ENCODE results near the gene MYO1E. TPM values are rescaled to one million over a fixed set of nuclear protein-coding genes. Genes with fewer than 3 reads are reported as not detected.

Gene MYO1E
- total RNA-seq, 1 donor from 2014 or later, result 192 TPM

DNA sequence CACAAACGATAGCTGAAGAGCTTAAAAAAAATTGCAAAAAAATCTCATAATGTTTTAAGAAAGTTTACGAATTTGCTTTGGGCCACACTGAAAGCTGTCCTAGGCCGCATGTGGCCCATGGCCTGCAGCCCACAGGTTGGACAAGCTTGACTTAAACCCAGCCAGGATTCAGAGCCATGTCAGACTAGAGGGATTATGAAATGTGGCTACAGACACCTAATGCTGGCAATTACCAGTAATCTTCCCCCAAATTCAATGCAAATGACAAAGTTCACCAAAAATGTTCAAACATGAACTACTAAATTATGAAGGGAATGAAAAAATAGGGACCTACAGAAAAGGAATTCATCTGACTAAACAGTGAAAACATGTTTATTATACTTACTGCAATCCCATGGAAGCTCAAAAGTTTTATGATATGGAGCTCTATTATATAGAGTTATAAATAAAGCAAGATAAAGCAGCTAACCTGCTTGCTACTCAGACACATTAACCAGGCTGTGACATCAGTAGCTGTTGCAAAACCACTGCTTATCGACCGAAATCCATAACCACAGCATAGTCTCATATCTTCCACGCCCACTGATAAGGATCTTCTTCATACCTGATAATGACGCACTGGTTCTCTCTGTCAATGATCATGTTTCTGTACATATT, 116.9 kb downstream of the MYO1E start:
- Mint-ChIP-seq H3K4me3 (ENCODE audit: unreplicated experiment) (no peak overlapping the region), H3K4me1 (ENCODE audit: low read depth) (no peaks in the 10 kb centered on the region), H3K27me3 (ENCODE audit: low read depth) (no peaks in the 10 kb centered on the region), H3K27ac (ENCODE audit: unreplicated experiment) (no peak overlapping the region), H3K36me3 (ENCODE audit: low read depth) (peaks cover 18% of the 10 kb centered on the region), H3K9me3 (ENCODE audit: low read depth) (no peaks in the 10 kb centered on the region)
- TF ChIP-seq, protein P1, sequence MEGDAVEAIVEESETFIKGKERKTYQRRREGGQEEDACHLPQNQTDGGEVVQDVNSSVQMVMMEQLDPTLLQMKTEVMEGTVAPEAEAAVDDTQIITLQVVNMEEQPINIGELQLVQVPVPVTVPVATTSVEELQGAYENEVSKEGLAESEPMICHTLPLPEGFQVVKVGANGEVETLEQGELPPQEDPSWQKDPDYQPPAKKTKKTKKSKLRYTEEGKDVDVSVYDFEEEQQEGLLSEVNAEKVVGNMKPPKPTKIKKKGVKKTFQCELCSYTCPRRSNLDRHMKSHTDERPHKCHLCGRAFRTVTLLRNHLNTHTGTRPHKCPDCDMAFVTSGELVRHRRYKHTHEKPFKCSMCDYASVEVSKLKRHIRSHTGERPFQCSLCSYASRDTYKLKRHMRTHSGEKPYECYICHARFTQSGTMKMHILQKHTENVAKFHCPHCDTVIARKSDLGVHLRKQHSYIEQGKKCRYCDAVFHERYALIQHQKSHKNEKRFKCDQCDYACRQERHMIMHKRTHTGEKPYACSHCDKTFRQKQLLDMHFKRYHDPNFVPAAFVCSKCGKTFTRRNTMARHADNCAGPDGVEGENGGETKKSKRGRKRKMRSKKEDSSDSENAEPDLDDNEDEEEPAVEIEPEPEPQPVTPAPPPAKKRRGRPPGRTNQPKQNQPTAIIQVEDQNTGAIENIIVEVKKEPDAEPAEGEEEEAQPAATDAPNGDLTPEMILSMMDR (IDR thresholded peaks at IDR 0.05), result no peak
- no peak for DNase-seq (ENCODE audit: low spot score)

DNA sequence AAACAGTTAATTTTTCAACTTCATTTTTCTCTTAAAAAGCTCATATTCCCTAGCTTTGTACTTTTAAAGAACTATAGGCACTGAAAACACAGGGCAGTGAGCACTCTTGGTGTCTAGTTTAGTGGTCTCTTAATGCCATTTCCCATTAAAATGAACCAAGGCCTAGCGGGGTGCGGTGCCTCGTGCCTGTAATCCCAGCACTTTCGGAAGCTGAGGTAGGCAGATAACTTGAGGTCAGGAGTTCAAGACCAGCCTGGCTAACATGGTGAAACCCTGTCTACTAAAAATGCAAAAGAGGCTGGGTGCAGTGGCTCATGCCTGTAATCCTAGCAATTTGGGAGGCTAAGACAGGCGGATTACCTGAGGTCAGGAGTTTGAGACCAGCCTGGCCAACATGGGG, 120.5 kb downstream of the MYO1E start:
- peaks cover 13% of the 10 kb centered on the region for H3K36me3 Mint-ChIP-seq (ENCODE audit: low read depth)
- TF ChIP-seq, protein P1 (IDR thresholded peaks at IDR 0.05), result no peak
- H3K27ac Mint-ChIP-seq (ENCODE audit: unreplicated experiment), result no peak overlapping the region
- no peak for DNase-seq (ENCODE audit: low spot score)
- H3K27me3 Mint-ChIP-seq (ENCODE audit: low read depth), result no peaks in the 10 kb centered on the region
- no peaks in the 10 kb centered on the region for H3K9me3 Mint-ChIP-seq (ENCODE audit: low read depth)
- no peak overlapping the region for H3K4me3 Mint-ChIP-seq (ENCODE audit: unreplicated experiment)
- no peaks in the 10 kb centered on the region for H3K4me1 Mint-ChIP-seq (ENCODE audit: low read depth)

DNA sequence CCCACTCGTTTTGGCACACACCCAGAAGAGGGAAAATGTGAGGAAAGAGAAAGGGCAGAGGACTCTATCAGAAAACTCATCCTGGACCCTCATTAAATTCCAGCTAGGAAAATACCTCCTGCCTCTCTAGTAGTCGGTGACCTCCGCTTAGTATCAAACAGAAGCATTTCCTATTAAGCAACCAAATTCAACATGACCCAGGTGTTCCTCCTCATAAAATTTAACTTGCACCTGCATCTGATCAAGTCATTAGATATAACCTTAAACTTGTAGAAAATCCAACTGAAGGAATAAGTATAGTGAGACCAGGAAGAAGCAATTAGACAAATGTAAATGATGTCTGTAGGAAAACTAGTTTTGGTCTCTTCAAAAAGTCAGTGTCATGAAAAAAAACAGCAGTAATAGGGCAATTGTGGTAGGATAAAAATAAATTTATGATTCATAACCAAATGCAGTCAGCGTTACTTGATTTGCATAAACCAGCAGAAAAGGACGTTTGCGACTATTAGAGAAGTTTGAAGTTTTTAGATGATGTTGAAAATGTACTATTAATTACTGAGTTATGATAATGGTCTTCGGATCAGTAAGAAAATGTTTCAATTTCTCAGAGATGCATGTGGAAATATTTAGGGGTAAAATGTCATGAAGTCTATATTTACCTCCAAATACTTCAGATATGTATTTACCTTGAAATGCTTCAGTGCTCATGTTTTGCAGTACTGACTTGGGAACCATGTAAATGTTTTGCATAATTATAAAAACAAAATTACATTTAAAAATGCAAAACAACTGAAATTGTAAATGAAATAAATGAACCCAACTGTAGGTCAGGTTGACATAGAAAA, 121.4 kb downstream of the MYO1E start:
- Mint-ChIP-seq H3K36me3 (ENCODE audit: low read depth) (peaks cover 12% of the 10 kb centered on the region), H3K9me3 (ENCODE audit: low read depth) (no peaks in the 10 kb centered on the region), H3K4me3 (ENCODE audit: unreplicated experiment) (no peak overlapping the region), H3K4me1 (ENCODE audit: low read depth) (no peaks in the 10 kb centered on the region), H3K27me3 (ENCODE audit: low read depth) (no peaks in the 10 kb centered on the region), H3K27ac (ENCODE audit: unreplicated experiment) (no peak overlapping the region)
- TF ChIP-seq, protein P1 (IDR thresholded peaks at IDR 0.05), result no peak
- no peak for DNase-seq (ENCODE audit: low spot score)

DNA sequence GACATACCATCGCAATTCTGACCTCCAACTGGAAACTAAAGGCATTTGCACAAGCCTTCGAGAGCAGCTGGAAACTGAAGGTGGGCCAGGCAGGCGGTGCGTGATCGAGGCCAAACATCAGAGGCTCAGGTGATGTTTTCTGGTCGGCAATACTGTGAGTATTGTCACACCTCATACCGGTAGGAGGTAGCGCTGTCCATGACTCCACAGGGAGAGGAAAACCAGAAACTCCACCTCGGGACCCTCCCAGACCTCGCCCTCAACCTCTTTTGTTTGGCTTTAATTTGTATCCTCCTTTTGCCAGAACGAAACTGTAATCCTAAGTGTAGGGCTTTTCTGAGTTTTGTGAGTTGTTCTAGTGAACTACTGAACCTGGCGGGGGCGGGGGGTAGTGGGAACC, 122.4 kb downstream of the MYO1E start:
- Mint-ChIP-seq H3K36me3 (ENCODE audit: low read depth) (peaks cover 7% of the 10 kb centered on the region), H3K27ac (ENCODE audit: unreplicated experiment) (no peak overlapping the region), H3K27me3 (ENCODE audit: low read depth) (no peaks in the 10 kb centered on the region), H3K4me1 (ENCODE audit: low read depth) (no peaks in the 10 kb centered on the region), H3K4me3 (ENCODE audit: unreplicated experiment) (no peak overlapping the region), H3K9me3 (ENCODE audit: low read depth) (no peaks in the 10 kb centered on the region)
- TF ChIP-seq, protein P1 (IDR thresholded peaks at IDR 0.05), result no peak
- no peak for DNase-seq (ENCODE audit: low spot score)

DNA sequence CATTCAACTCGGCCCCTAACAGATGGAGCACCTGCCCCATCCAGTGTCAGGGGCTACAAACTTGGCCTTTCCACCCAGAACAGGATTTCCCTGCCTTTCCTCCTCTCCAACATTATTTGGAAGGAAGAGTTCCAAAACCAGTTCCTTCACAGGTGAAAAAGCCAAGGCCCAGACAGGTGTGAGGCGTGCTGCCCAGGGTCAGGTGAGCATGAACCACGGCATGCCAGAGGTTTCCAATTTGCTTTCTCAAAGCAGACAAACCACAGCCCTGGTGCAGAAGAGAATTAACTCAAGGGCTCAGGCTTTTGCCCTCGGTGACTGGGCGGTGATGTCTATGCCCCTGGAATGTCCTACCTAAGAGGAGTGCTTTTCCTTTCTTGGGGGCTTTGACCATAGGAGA, 122.9 kb downstream of the MYO1E start:
- Mint-ChIP-seq H3K27ac (ENCODE audit: unreplicated experiment) (no peak overlapping the region), H3K4me3 (ENCODE audit: unreplicated experiment) (no peak overlapping the region), H3K27me3 (ENCODE audit: low read depth) (no peaks in the 10 kb centered on the region), H3K9me3 (ENCODE audit: low read depth) (no peaks in the 10 kb centered on the region), H3K36me3 (ENCODE audit: low read depth) (peaks cover 7% of the 10 kb centered on the region), H3K4me1 (ENCODE audit: low read depth) (no peaks in the 10 kb centered on the region)
- DNase-seq (ENCODE audit: low spot score), result no peak
- TF ChIP-seq, protein P1 (IDR thresholded peaks at IDR 0.05), result no peak

All from chondrocyte (in vitro differentiated cells).